Prostate gland (tissue), 2 donors: ENCODE results near the gene ITGA8. TPM values are rescaled to one million over a fixed set of nuclear protein-coding genes. Genes with fewer than 3 reads are reported as not detected.
A peak's percentile ranks its signal among the peaks of the same experiment; 100 is the strongest.

Experiments used
- DNase-seq: peaks from one replicate; pipeline ENCODE4 v3.0.0-alpha.2; 2019; ENCODE audit warnings: low spot score
- H3K27ac ChIP-seq, 2 donors: fragments of 200-600 bp; sonication (generic); 2 replicates each; pipeline ENCODE4 v1.5.1; 2017 to 2019
- H3K27me3 ChIP-seq: fragments of 200-600 bp; sonication (generic); replicated peaks from 2 replicates; pipeline ENCODE4 v1.5.1; 2019; ENCODE audit not compliant: insufficient read depth
- H3K36me3 ChIP-seq, 2 donors: fragments of 200-600 bp; sonication (generic); 1 replicate in 1 of 2; 2 replicates in 1 of 2; pipeline versions ENCODE4 v1.5.1 to v1.8.1; 2017 to 2019
- H3K4me1 ChIP-seq: fragments of 200-600 bp; sonication (generic); replicated peaks from 2 replicates; pipeline ENCODE4 v1.5.1; 2019
- H3K4me3 ChIP-seq, 2 donors: fragments of 200-600 bp; sonication (generic); 2 replicates each; pipeline ENCODE4 v1.5.1; 2017 to 2019
- H3K9me3 ChIP-seq: fragments of 200-600 bp; sonication (generic); 2 replicates; pipeline ENCODE4 v1.5.1; 2017
- POLR2A ChIP-seq: fragments of 450-650 bp; IDR thresholded peaks from one replicate; pipeline ENCODE4 v1.6.1; 2016; ENCODE audit warnings: antibody characterized with exemption, mild to moderate bottlenecking
- POLR2AphosphoS5 ChIP-seq: sonication (generic); formaldehyde crosslinking; IDR thresholded peaks from one replicate; pipeline ENCODE4 v1.6.1; 2017; ENCODE audit warnings: antibody characterized with exemption
- WGBS: methylation state at CpG from one replicate; pipeline ENCODE4 v1.1.5; 2018; 5-methylcytosine and 5-hydroxymethylcytosine counted together
- intact Hi-C: fragments of 100-400 bp; cut with DNase I; formaldehyde crosslinking; loops from one replicate; pipeline ENCODE4 v1.14.2; 2022
- total RNA-seq, 2 donors: library from RNA; depleted of rRNA; stranded (reverse); fragments of >200 nt; gene quantifications; one replicate each; pipeline ENCODE4 v1.1.0, GENCODE V29; 2016
- TF ChIP-seq, protein P1 (sequence below), 4 experiments: fragments of 200-600 bp in 2 of 4; fragments of 450-650 bp in 2 of 4; sonication (generic) in 2 of 4; IDR thresholded peaks; 1 replicate in 3 of 4; 2 replicates in 1 of 4; pipeline ENCODE4 v1.5.1; 2016 to 2019; ENCODE audit warnings: antibody characterized with exemption in 4 of 4, mild to moderate bottlenecking in 2 of 4, moderate library complexity in 2 of 4

Gene ITGA8
- total RNA-seq, 2 donors from 2014 or later = 10.3 to 11.2 TPM

DNA sequence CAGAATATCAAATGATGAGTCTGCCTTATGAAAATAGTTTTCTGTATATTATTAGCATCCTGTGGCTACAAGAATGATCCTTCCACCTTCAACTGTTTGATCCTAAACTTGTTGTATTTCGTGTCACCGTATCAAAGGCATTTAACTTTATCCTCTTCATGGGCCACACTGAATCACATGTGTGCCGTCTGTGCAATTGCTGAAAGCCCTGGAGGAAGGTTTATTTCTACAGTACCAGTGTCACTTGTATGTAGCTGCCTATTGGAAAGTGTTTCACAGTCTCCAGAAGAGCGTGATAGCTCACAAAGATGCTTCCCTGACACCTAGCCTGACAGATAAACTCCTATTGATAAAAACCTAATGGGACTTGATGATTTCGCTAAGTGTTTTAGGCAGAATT, 94.5 kb downstream of the ITGA8 start:
- TF ChIP-seq, protein P1, sequence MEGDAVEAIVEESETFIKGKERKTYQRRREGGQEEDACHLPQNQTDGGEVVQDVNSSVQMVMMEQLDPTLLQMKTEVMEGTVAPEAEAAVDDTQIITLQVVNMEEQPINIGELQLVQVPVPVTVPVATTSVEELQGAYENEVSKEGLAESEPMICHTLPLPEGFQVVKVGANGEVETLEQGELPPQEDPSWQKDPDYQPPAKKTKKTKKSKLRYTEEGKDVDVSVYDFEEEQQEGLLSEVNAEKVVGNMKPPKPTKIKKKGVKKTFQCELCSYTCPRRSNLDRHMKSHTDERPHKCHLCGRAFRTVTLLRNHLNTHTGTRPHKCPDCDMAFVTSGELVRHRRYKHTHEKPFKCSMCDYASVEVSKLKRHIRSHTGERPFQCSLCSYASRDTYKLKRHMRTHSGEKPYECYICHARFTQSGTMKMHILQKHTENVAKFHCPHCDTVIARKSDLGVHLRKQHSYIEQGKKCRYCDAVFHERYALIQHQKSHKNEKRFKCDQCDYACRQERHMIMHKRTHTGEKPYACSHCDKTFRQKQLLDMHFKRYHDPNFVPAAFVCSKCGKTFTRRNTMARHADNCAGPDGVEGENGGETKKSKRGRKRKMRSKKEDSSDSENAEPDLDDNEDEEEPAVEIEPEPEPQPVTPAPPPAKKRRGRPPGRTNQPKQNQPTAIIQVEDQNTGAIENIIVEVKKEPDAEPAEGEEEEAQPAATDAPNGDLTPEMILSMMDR (IDR thresholded peaks at IDR 0.05) = no peak
- TF ChIP-seq POLR2AphosphoS5 (no peak), POLR2A (no peak)
- Histone ChIP-seq H3K27me3 (no peaks in the 10 kb centered on the region), H3K4me3 (no peak overlapping the region), H3K36me3 (no peaks in the 10 kb centered on the region), H3K4me1 (no peaks in the 10 kb centered on the region), H3K27ac (no peak overlapping the region), H3K9me3 (no peaks in the 10 kb centered on the region)
- WGBS = 50% methylated on average over 5 of the region's 5 CpGs
- DNase-seq = no peak
- intact Hi-C loops = no loop called here

DNA sequence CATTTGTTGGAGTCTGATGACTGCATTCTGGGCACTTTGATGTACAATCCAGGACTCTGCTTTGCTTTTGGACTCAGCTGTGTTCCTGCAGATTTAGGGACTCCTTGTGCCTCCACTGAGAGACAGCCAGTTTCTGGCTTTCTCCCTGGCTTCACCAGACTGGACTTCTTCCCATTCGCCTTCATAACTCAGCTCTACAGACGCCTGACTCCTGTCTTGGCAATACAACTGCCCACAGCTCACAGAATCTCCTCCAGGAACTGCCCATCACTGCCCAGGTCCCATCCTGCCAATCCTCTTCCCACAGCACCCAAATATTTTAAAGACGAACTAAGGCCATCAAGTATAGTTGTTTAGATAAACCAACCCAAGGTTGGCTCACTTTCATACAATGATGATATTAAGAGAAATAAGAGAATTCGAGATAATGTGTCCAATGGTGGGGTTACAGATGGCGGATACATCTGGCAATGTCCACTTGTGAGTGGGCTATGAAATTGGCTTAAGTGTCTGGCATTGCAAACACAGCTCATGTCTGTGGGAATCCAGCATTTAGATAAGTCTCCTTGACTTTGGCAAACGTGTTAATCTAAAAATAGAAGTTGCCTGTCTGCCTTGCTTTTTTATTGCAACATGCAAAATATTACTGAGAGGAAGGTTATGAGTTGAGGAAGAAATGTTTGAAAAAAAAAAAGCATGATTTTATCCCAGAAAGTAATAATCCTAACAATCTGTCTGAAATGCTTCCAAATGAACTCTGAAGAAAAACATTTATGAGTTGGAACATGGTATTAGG, 95.1 kb downstream of the ITGA8 start:
- intact Hi-C loops = no loop called here
- no peaks in the 10 kb centered on the region for H3K4me1 ChIP-seq
- TF ChIP-seq POLR2A (no peak), POLR2AphosphoS5 (no peak)
- TF ChIP-seq, protein P1 (IDR thresholded peaks at IDR 0.05) = no peak
- H3K9me3 ChIP-seq = no peaks in the 10 kb centered on the region
- no peaks in the 10 kb centered on the region for H3K36me3 ChIP-seq
- 58% methylated on average over 6 of the region's 6 CpGs for WGBS
- DNase-seq = no peak
- H3K27ac ChIP-seq = peak overlapping the region in 1 of 2 donors; percentile 35
- H3K27me3 ChIP-seq = no peaks in the 10 kb centered on the region
- no peak overlapping the region for H3K4me3 ChIP-seq

DNA sequence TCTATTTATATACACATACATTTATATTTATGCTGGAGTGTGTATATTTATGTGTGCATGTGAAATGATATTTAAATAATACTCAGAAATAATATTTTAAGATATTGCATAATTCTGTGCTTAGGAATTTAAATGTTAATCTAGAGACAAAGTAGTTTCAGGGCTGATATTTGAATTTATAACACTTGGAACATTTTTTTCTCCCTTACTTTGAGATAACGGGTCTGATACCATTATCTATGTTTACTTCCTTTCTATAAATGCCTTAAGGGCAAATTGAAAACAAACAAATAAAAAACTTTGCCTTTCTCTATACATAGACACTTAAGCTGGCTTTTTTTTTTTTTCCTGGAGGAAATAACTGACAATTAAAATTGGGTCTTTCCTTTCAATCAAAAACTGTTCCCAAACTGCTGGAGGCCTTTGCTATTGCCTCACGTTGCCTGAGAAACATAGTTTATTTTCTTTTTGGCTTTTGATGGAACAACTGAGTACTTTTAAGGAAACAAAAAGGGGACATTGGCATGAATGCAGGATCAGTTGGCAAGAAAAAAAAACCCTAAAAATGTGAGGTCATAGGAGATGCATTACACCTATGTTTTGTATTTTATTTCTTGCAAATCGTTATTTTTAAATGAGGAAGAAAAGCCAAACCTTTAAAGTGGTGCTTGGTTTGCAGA, 98.7 kb downstream of the ITGA8 start:
- Histone ChIP-seq H3K9me3 (no peaks in the 10 kb centered on the region), H3K4me1 (no peaks in the 10 kb centered on the region), H3K36me3 (no peaks in the 10 kb centered on the region), H3K4me3 (no peak overlapping the region), H3K27ac (no peak overlapping the region), H3K27me3 (no peaks in the 10 kb centered on the region)
- intact Hi-C loops = no loop called here
- WGBS = 25% methylated on average over 3 of the region's 3 CpGs
- TF ChIP-seq POLR2AphosphoS5 = no peak
- TF ChIP-seq POLR2A = no peak
- TF ChIP-seq, protein P1 (IDR thresholded peaks at IDR 0.05) = no peak
- DNase-seq = no peak

DNA sequence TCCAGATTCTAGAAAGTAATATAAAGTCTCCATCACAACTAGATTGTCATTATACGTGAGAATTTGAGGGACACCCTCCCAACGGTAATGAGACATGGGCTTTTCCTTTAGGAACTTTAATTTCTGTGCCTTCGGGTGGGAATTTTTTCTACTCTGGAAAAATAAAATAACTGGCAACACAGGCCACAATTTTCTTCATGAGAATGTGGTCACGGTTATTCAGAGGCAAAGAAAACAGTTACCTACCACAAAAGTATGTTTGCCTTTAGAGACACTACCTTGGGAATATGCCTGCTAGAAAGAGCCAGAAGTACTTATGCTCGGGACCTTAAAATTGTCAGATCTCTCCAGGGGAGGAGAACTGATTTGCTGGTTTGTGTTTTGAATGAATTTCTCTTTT, 99.4 kb downstream of the ITGA8 start:
- intact Hi-C loops = no loop called here
- TF ChIP-seq POLR2A (no peak), POLR2AphosphoS5 (no peak)
- TF ChIP-seq, protein P1 (IDR thresholded peaks at IDR 0.05) = no peak
- 71% methylated on average over 5 of the region's 5 CpGs for WGBS
- DNase-seq = no peak
- Histone ChIP-seq H3K27me3 (no peaks in the 10 kb centered on the region), H3K27ac (no peak overlapping the region), H3K4me3 (no peak overlapping the region), H3K9me3 (no peaks in the 10 kb centered on the region), H3K36me3 (no peaks in the 10 kb centered on the region), H3K4me1 (no peaks in the 10 kb centered on the region)

DNA sequence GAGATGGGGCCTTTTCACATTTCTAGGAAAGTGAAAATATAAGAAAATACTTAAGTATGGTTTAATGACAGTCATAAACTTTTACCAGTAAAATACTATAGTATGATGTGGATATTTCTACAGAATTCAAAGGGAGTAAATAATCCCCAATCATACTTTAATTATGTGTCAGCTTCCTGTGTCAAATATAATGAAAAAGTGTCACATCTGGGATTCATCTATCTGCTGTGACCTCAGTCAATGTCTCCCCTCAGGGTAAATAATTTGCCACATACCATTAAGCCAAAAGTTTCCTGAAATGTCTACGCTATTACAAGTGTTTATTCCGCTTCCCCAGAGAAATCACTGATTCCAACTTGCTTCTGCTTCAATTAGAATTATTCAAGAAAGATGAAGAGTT, 110.5 kb downstream of the ITGA8 start:
- Histone ChIP-seq H3K4me1 (no peaks in the 10 kb centered on the region), H3K36me3 (no peaks in the 10 kb centered on the region), H3K27me3 (no peaks in the 10 kb centered on the region), H3K4me3 (no peak overlapping the region), H3K9me3 (no peaks in the 10 kb centered on the region), H3K27ac (no peak overlapping the region)
- no peak for TF ChIP-seq POLR2AphosphoS5
- TF ChIP-seq, protein P1 (IDR thresholded peaks at IDR 0.05) = no peak
- TF ChIP-seq POLR2A = no peak
- intact Hi-C loops = no loop called here
- no peak for DNase-seq
- WGBS = 91% methylated on average over 2 of the region's 2 CpGs
